Peyer's patch (tissue), 4 donors: ENCODE results near the gene SSH2. TPM values are rescaled to one million over a fixed set of nuclear protein-coding genes. Genes with fewer than 3 reads are reported as not detected.

Experiments
- DNase-seq, 3 donors: peaks; one replicate each; pipeline ENCODE4 v3.0.0-alpha.2; 2017 to 2019
- H3K27ac ChIP-seq, 4 donors: fragments of 200-600 bp; sonication (generic); one replicate each; pipeline ENCODE4 v1.5.1; 2016 to 2019
- H3K27me3 ChIP-seq, 2 donors: fragments of 200-600 bp; sonication (generic); one replicate each; pipeline ENCODE4 v1.5.1; 2019
- H3K36me3 ChIP-seq, 3 donors: fragments of 200-600 bp; sonication (generic); one replicate each; pipeline ENCODE4 v1.5.1; 2016 to 2019
- H3K4me1 ChIP-seq, 4 donors: fragments of 200-600 bp; sonication (generic); one replicate each; pipeline ENCODE4 v1.5.1; 2016 to 2019
- H3K4me3 ChIP-seq, 4 donors: fragments of 200-600 bp; sonication (generic); 1 replicate in 3 of 4; 2 replicates in 1 of 4; pipeline ENCODE4 v1.5.1; 2016 to 2019; ENCODE audit warnings: mild to moderate bottlenecking in 1 of 4
- H3K9me3 ChIP-seq, 4 donors: fragments of 200-600 bp; sonication (generic); one replicate each; pipeline ENCODE4 v1.5.1; 2016 to 2019; ENCODE audit warnings: mild to moderate bottlenecking in 1 of 4
- POLR2A ChIP-seq, 2 donors: fragments of 450-650 bp; IDR thresholded peaks; one replicate each; pipeline ENCODE4 v1.5.1; 2017; ENCODE audit warnings: antibody characterized with exemption in 2 of 2, mild to moderate bottlenecking in 2 of 2, moderate library complexity in 2 of 2
- total RNA-seq, 4 donors: library from RNA; depleted of rRNA; stranded (reverse); fragments of >200 nt; gene quantifications; one replicate each; pipeline ENCODE4 v1.1.0, GENCODE V29; 2016
- TF ChIP-seq, protein P1 (sequence below), 6 experiments: fragments of 450-650 bp in 4 of 6; fragments of 200-600 bp in 2 of 6; sonication (generic) in 1 of 6; IDR thresholded peaks; one replicate each; pipeline ENCODE4 v1.5.1; 2017 to 2019; ENCODE audit warnings: antibody characterized with exemption in 6 of 6, mild to moderate bottlenecking in 3 of 6, moderate library complexity in 1 of 6

Gene SSH2
- total RNA-seq, 4 donors from 2014 or later = 45.4 to 139 (median 58.2) TPM

DNA sequence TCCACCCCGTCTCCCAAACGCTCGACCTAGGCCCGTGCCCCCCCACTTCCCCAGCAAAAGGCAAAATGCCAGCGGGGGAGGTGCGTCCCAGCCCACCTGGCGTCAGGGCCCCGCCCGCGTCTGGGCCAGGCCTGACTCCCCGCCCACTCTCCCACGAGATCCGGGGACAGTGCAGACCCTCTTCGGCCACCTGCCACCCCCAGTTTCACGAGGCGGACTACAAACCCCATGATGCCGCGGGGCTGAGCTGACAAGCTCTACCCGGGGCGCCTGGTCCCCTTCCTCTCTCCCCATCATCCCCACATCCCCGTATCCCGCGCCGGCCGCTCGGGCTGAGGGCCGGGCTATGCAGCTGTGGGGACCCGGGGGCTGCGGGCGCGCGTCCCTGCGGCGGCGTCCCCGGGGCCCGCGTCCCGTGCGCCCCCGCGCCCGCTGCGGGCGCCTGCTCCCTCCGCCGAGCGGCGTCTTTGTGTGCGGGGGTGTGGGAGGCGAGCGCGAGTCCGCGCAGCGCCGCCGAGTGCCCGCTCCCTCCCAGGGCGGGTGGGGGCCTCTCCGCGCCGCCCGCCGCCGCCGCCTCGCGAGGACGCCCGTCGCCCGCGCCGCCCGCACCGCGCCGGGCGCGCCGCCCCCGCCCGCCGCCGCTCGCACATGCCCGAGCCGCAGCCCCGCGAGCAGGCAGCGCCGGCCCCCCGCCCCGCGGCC lies 337.0 kb downstream of the SSH2 start, which contains the start of gene ANKRD13B:
Gene ANKRD13B, plus strand, starts transcription at position 283 of the 702 bp plus-strand sequence. CDS start 490 bp downstream, outside the sequence.
- Histone ChIP-seq H3K36me3 (no peaks in the 10 kb centered on the region), H3K27ac (peak within 1 kb of the TSS; percentile 29 to 90 (median 83)), H3K27me3 (no peaks in the 10 kb centered on the region), H3K4me3 (peak within 1 kb of the TSS; percentile 51 to 83 (median 77)), H3K4me1 (peaks cover 9 to 49% (median 37%) of the 10 kb centered on the region in 4 donors), H3K9me3 (no peaks in the 10 kb centered on the region)
- TF ChIP-seq, protein P1, sequence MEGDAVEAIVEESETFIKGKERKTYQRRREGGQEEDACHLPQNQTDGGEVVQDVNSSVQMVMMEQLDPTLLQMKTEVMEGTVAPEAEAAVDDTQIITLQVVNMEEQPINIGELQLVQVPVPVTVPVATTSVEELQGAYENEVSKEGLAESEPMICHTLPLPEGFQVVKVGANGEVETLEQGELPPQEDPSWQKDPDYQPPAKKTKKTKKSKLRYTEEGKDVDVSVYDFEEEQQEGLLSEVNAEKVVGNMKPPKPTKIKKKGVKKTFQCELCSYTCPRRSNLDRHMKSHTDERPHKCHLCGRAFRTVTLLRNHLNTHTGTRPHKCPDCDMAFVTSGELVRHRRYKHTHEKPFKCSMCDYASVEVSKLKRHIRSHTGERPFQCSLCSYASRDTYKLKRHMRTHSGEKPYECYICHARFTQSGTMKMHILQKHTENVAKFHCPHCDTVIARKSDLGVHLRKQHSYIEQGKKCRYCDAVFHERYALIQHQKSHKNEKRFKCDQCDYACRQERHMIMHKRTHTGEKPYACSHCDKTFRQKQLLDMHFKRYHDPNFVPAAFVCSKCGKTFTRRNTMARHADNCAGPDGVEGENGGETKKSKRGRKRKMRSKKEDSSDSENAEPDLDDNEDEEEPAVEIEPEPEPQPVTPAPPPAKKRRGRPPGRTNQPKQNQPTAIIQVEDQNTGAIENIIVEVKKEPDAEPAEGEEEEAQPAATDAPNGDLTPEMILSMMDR (IDR thresholded peaks at IDR 0.05) = no peak
- DNase-seq = peak in 2 of 3 donors; percentile 64 to 73

DNA sequence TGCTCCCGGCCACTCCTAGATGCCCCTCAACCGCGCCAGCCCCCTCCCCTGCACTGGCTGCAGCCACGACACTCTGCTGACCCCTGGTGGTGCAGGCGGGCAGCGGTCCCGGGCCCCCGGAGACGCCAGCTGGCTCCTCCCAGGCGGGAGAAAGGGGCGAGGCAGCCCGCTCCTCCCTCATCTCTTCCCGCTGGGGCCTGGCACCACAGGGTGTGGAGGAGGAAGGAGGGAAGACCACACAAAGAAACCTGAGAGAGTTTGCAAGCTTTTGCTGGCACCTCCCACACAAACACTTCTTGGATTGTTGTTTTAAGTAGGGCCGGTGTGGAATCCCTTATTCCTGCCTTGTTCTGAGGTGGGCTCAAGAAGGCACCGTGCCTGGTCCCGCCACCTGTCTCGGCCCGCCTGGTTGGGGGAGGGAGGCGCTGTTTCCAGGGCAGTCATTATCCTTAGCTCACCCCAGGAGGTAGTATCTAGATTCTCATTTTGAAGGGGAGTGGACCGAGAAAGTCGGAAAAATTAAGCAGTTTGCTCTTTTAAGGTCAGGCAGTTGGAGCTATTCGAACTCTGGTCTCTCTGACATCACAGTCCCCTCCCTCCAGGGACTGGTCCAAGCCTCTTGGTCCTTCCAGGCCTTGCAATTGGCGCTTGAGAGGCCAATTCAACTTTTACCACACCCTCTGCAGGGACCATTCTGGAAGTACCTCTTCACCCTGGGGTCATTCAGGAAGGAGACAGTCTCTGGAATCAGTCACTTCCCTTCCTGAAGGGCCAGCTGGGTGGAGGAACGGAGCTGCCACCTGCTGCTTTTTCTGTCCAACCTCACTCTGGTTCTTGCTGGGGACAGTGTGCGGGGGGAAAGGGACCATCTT lies 338.1 kb downstream of the SSH2 start:
- H3K4me3 ChIP-seq = peak overlapping the region; percentile 8 to 91 (median 49)
- peak; percentile 82 to 94 (median 92) for DNase-seq
- no peaks in the 10 kb centered on the region for H3K36me3 ChIP-seq
- H3K9me3 ChIP-seq = no peaks in the 10 kb centered on the region
- H3K27me3 ChIP-seq = no peaks in the 10 kb centered on the region
- peak overlapping the region; percentile 29 to 90 (median 83) for H3K27ac ChIP-seq
- H3K4me1 ChIP-seq = peaks cover 9 to 58% (median 46%) of the 10 kb centered on the region in 4 donors
- TF ChIP-seq, protein P1 (IDR thresholded peaks at IDR 0.05) = peak; percentile 89 to 97 (median 92)
- peak in 1 of 2 donors; percentile 29 for TF ChIP-seq POLR2A (IDR thresholded peaks at IDR 0.05)

DNA sequence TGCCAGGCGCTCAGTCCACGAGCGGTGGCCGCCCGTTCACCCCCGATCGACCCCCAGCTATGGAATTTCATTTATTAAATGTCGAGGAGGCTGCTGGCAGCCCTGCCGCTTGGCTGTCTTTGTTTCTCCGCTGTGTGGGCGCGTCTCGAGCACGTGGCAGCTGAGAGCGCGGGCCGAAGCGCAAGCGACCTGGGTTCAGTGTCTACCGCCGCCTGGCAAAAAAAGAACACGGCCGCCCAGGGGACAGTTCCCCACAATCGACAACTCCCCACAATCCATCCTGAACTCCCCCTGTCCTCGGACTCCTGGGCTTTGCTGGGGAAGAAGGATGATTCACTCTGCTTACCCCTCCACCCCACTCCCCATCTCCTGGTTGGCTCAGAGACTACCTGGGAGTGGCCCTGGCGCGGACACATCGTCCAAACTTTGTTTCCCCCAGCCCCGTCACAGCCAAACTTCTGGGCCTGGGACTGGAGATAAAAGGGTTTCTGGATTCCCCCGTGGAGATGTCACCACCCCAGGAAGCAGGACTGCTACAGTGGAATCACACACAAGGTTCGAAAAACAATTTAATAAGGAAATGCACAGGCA lies 338.8 kb downstream of the SSH2 start:
- Histone ChIP-seq H3K27ac (peak overlapping the region; percentile 19 to 90 (median 83)), H3K4me1 (peaks cover 9 to 58% (median 46%) of the 10 kb centered on the region in 4 donors), H3K4me3 (peak overlapping the region; percentile 8 to 91 (median 26)), H3K36me3 (no peaks in the 10 kb centered on the region), H3K9me3 (no peaks in the 10 kb centered on the region), H3K27me3 (no peaks in the 10 kb centered on the region)
- peak in 2 of 3 donors; percentile 53 to 68 for DNase-seq
- TF ChIP-seq, protein P1 (IDR thresholded peaks at IDR 0.05) = no peak
- TF ChIP-seq POLR2A (IDR thresholded peaks at IDR 0.05) = no peak

DNA sequence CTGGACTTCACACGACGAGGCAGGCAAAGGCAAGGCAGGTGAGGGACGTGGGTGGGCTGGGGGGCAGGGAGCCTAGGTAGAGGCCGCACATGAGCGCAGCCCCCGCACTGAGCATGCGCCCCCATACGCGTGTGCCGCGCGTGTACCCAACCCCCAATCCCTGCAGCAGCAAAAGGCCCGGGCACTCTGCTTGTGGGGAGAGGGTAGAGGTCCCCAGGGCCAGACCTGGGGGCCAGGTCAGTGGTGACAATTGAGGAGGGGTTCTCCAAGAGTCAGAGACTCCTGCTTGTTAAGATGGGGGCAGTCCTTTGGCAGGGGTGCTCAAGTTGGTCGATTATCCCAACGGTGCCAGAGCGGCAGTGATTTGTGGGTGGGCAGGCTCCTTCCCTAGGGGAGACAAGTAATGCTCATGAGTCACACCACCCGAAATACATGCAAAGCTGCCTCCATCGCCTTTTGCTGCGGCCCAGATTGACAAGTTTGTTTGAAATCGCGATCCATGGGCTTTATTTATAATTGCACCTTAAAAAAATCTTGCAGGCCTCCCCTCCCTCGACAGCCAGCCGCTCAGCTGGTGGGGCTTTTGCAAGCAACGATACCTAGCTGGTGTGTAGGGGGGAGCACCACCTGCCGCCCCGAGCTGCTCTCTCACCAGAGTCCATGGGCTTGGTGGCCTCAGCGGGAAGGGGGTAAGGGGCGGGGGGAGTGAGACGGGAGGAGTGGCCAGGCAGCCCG lies 339.4 kb downstream of the SSH2 start:
- Histone ChIP-seq H3K36me3 (no peaks in the 10 kb centered on the region), H3K9me3 (no peaks in the 10 kb centered on the region), H3K27ac (peak overlapping the region; percentile 19 to 90 (median 83)), H3K4me1 (peaks cover 9 to 58% (median 46%) of the 10 kb centered on the region in 4 donors), H3K27me3 (no peaks in the 10 kb centered on the region), H3K4me3 (peak overlapping the region; percentile 8 to 95 (median 78))
- no peak for DNase-seq
- TF ChIP-seq, protein P1 (IDR thresholded peaks at IDR 0.05) = no peak
- TF ChIP-seq POLR2A (IDR thresholded peaks at IDR 0.05) = no peak
